Measurements from ENCODE around the gene SDR42E2. TPM values are rescaled to one million over a fixed set of nuclear protein-coding genes. Genes with fewer than 3 reads are reported as not detected.
"Not testable (repeated sequence)": the region's sequence is repeated elsewhere in the genome, so short reads cannot be mapped to it uniquely, and the experiment has no call there.

Gene SDR42E2
- total RNA-seq, 1 donor: not detected

DNA sequence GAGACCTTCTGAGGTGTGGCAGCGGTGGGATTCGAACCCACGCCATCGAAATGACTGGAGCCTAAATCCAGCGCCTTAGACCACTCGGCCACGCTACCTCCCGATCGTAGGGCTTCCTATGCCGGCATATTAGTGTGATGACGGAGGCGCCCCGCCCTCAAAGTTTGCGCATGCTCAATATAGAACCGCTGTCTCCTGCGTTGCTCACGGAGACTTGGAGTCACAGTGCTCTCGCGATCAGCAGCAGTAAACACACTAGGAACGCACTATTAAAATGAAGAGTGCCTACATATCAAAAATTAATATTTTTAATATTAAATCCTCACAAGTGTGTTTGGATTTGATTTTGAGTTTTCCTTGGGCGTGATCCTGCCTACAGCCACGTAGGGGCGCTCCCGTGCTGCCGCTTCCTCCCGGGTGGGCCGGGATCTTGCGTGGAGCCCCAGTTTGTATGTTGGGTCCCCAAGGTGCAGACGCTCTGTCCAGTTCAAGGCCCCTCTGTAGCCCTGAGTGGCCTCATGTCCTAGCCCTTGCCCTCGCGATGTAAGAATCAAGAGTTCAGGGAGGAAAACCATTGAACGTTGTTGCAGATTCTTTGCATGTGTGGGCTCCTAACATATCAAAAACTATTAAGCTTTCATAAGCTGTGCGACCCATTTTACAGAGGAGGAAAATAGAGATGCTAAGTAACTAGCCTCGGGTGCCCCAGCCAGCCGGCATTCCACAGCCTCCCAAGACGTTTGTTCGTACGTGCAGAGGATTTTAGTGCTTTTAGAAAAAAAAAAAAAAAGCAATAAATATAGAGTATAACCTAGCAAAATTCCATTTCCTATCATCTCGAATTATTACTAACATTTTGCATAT, 33.6 kb downstream of the SDR42E2 start:
- peak overlapping the region; percentile 68 for H3K4me3 ChIP-seq (ENCODE audit: low read depth, low read length)
- peak; percentile 91 for TF ChIP-seq CTCF (IDR thresholded peaks at IDR 0.05; ENCODE audit: insufficient read depth, low read length)
- peak; percentile 94 for DNase-seq (ENCODE audit: low read depth)

- not testable (repeated sequence) for H3K4me3 ChIP-seq (ENCODE audit: low read depth, low read length); DNase-seq (ENCODE audit: low read depth)
These were observed 34.4 kb downstream of the SDR42E2 start for GRCh38 chr16:22196559-22197168.

DNA sequence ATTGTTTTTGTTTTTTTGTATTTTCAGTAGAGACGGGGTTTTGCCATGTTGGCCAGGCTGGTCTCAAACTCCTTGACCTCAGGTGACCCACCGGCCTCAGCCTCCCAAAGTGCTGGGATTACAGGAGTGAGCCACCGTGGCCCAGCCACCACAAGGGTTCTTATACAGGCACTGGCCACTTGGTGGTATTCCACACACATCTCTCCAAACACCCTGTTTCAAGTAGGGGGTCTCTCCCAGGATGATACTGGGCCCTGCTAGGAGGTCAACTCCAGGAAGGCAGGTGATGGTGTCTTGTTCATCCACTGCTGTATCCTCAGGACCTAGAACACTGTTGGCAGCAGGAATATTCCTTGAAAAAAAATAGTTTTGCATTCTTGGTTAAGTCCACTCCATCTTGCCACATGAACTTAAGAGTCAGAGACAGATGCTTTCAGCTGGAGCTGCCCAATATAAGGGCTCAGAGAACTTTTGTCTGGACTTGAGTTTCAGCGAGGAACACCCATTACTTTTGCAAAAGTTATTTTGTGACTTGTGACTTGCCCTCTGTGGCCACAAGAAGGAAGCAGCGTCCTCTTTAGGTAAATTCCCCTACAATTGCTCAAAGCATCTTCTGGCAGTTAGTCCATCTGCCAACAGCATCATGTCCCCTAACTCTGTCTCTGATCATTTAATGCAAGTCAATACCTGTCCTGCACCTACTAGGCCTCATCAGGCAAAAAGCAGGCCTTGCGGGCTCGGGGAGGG, 36.4 kb downstream of the SDR42E2 start:
- DNase-seq (ENCODE audit: low read depth): peak; percentile 46
- TF ChIP-seq CTCF (IDR thresholded peaks at IDR 0.05; ENCODE audit: insufficient read depth, low read length): peak; percentile 23
- no peak overlapping the region for H3K4me3 ChIP-seq (ENCODE audit: low read depth, low read length)

GRCh38 chr16:22202261-22202637, 39.9 kb downstream of the SDR42E2 start:
- no peak for DNase-seq (ENCODE audit: low read depth)
- no peak for TF ChIP-seq CTCF (IDR thresholded peaks at IDR 0.05; ENCODE audit: insufficient read depth, low read length)

DNA sequence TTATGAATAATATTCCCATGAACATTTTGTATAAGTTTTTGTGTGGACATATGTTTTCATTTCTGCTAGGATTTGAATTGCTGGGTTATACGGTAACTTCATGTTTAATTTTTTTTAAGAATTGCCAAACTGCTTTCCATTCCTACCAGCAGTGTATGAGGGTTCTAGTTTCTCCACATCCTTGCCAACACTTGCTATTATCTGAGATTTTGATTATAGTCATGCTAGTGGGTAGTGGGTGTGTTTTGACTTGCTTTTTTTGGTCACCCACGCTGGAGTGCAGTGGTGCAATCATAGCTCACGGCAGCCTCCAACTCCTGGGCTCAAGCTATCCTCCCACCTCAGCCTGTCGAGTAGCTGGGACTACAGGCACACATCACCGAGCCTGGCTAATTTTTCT, 40.8 kb downstream of the SDR42E2 start:
- no peak for TF ChIP-seq CTCF (IDR thresholded peaks at IDR 0.05; ENCODE audit: insufficient read depth, low read length)
- no peak overlapping the region for H3K4me3 ChIP-seq (ENCODE audit: low read depth, low read length)
- DNase-seq (ENCODE audit: low read depth): no peak

More at GRCh38 chr16:22202261-22202637, 39.9 kb downstream of the SDR42E2 start:
- no peak overlapping the region for H3K4me3 ChIP-seq (ENCODE audit: low read depth, low read length)

GRCh38 chr16:22204091-22204655, 41.9 kb downstream of the SDR42E2 start:
- TF ChIP-seq CTCF (IDR thresholded peaks at IDR 0.05; ENCODE audit: insufficient read depth, low read length): no peak
- H3K4me3 ChIP-seq (ENCODE audit: low read depth, low read length): no peak overlapping the region
- DNase-seq (ENCODE audit: low read depth): no peak

Measured in fibroblast of the aortic adventitia (primary cell).